D721Med (cell line): ENCODE measurements around the gene C4orf17.

Source experiments
- DNase-seq: peaks from one replicate; pipeline ENCODE4 v3.0.0; 2011; ENCODE audit warnings: low spot score; ENCODE audit not compliant: insufficient read length
- FAIRE-seq: peaks from 2 replicates; lab custom pipeline; 2011; peaks lifted over from hg19 to GRCh38; lab: Jason Lieb, UNC
- TF ChIP-seq, protein P1 (sequence below): IDR thresholded peaks from 2 replicates; pipeline ENCODE4 v1.5.1; 2012; ENCODE audit warnings: mild to moderate bottlenecking, control low read depth; ENCODE audit not compliant: insufficient read depth; ENCODE audit errors: missing control alignments

The C4orf17 gene

DNA sequence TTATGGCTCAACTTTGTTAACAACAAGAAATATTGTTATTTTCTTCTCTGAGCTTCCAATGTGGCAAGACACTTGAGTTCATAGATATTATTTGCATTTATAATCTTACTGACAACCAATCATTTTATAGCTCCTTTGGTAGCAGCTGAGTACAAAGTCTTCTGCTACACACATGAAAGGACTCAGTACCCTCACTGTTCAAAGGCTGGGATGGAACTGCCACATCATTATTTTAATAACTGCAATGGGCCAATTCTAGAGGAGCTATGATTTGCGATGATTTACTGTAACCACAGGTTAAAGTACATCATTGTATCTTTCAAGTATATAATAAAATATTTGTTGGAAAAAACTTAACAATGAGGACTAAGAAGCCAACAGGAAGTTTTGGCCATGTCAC, 74.7 kb downstream of the C4orf17 start:
- TF ChIP-seq, protein P1, sequence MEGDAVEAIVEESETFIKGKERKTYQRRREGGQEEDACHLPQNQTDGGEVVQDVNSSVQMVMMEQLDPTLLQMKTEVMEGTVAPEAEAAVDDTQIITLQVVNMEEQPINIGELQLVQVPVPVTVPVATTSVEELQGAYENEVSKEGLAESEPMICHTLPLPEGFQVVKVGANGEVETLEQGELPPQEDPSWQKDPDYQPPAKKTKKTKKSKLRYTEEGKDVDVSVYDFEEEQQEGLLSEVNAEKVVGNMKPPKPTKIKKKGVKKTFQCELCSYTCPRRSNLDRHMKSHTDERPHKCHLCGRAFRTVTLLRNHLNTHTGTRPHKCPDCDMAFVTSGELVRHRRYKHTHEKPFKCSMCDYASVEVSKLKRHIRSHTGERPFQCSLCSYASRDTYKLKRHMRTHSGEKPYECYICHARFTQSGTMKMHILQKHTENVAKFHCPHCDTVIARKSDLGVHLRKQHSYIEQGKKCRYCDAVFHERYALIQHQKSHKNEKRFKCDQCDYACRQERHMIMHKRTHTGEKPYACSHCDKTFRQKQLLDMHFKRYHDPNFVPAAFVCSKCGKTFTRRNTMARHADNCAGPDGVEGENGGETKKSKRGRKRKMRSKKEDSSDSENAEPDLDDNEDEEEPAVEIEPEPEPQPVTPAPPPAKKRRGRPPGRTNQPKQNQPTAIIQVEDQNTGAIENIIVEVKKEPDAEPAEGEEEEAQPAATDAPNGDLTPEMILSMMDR: no peak
- FAIRE-seq (no peak), DNase-seq (no peak)

DNA sequence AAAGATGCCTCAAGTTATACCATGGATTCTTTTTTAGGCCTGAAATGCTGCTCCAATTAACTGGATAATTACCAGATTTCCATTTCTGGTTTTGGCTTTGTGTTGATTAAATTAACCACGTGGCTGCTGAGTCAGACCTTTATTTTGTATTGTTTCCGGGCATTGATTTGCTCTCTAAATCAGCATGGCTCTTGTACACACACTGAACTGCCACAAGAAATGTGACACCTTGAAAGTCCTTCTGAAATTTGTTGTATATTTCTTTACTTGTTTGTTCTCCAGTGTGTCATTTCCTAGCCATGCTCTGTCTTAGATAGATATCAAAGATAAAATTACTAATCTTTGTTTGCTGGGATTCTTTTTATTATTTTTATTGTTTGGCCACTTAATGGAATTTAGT, 75.5 kb downstream of the C4orf17 start:
- FAIRE-seq (no peak), DNase-seq (no peak)
- TF ChIP-seq, protein P1: no peak

DNA sequence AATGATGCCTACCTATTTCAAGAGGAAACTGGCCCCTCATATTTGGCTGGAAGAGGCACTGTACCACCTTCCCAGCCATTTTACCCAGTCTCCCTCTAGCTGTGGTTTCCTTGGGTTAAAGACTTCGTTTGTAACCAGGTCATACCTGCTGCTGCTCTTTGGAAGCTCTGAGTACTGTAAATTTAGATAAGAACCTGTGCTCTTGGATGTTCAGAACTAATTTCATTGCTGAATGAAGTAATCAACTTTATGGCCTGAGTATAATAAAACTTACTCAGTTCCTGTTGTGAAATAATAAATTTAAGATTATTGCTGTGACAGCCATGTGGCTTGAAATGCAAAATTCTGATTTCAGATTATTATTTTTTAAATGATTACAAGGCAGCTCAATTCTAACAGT, 76.0 kb downstream of the C4orf17 start:
- DNase-seq (no peak), FAIRE-seq (no peak)
- TF ChIP-seq, protein P1: no peak

DNA sequence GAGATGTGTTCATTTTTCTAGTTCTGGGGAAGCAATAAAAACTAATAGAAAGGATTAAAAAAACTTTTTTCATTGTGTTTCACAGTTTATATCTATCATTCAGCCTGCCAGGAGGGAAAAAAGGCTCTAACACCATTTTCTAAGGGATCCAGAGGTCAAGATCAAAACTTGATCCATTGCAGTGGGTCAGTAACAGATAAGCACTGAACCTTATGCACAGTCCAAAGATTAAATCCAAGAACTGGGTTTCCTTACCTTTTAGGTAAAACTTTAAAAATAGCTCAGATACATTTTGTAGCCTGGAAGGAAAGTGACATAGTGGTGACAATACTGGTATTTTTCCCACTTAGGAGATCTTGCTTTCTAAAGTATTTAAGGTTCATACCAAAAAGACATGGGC, 76.5 kb downstream of the C4orf17 start:
- DNase-seq: no peak
- no peak for FAIRE-seq
- TF ChIP-seq, protein P1: no peak

DNA sequence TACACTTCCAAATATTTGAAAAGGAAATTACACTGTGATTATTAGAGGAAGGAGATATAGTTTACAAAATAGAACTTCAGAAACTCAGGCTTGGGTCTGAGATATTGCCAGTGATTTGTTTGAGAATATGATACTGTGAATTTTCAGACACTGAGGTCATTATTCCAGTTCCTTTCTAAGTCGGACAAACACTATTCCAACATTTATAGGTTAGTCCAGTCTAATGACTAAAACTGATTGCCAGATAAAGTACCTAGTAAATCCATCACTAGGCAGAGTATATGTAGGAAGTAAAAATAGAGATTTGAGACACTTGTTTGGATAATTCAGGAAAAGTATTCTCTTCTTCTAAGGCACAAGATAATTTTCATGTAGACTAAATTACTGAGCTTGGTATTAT, 77.0 kb downstream of the C4orf17 start:
- FAIRE-seq: no peak
- TF ChIP-seq, protein P1: no peak
- no peak for DNase-seq

DNA sequence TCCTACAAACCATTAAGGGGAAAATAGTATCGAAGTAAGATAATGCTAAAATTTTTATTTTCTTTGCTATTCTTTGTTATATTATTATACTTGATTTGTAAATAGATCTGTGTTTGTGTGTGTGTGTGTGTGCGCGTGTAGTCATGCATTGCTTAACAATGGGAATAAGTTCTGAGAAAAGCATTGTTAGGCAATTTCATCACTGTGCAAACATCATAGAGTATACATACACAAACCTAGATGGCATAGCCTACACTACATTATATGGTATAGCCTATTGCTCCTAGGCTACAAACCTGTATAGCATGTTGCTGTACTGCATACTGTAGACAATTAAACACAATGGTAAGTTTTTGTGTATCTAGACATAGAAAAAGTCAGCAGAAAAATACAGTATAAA, 80.9 kb downstream of the C4orf17 start:
- DNase-seq: no peak
- TF ChIP-seq, protein P1: no peak
- no peak for FAIRE-seq
